HEK293 (cell line): ENCODE measurements around the gene HTATIP2.
A peak's percentile ranks its signal among the peaks of the same experiment; 100 is the strongest.

Source experiments
- HOXD13 ChIP-seq: sonication (generic); formaldehyde crosslinking; IDR thresholded peaks from 2 replicates; pipeline ENCODE4 v1.8.0; 2022; ENCODE audit warnings: missing genetic modification reagents, borderline replicate concordance
- MZF1 ChIP-seq: fragments of 450-650 bp; formaldehyde crosslinking; IDR thresholded peaks from 2 replicates; pipeline ENCODE4 v1.5.1; 2017; ENCODE audit warnings: missing biosample characterization, missing genetic modification characterization, borderline replicate concordance
- OVOL3 ChIP-seq: fragments of 450-650 bp; formaldehyde crosslinking; IDR thresholded peaks from 2 replicates; pipeline ENCODE4 v1.5.1; 2016; ENCODE audit warnings: missing biosample characterization, missing genetic modification characterization
- REST ChIP-seq: fragments of 450-650 bp; formaldehyde crosslinking; IDR thresholded peaks from 2 replicates; pipeline ENCODE4 v1.5.1; 2016; ENCODE audit warnings: missing biosample characterization, missing genetic modification characterization
- SCRT2 ChIP-seq: fragments of 450-650 bp; formaldehyde crosslinking; IDR thresholded peaks from 2 replicates; pipeline ENCODE4 v1.5.1; 2016; ENCODE audit warnings: missing biosample characterization, missing genetic modification characterization
- SP3 ChIP-seq: fragments of 450-650 bp; formaldehyde crosslinking; IDR thresholded peaks from 2 replicates; pipeline ENCODE4 v1.5.1; 2016; ENCODE audit warnings: missing biosample characterization, missing genetic modification characterization
- TRIM28 ChIP-seq: IDR thresholded peaks from 2 replicates; pipeline ENCODE4 v1.6.1; 2011; ENCODE audit warnings: low read length, control low read depth, borderline replicate concordance
- ZBTB1 ChIP-seq: fragments of 450-650 bp; formaldehyde crosslinking; IDR thresholded peaks from 2 replicates; pipeline ENCODE4 v1.5.1; 2016; ENCODE audit warnings: missing biosample characterization, missing genetic modification characterization
- ZBTB20 ChIP-seq: fragments of 450-650 bp; formaldehyde crosslinking; IDR thresholded peaks from 2 replicates; pipeline ENCODE4 v1.5.1; 2016; ENCODE audit warnings: missing biosample characterization, missing genetic modification characterization
- ZBTB21 ChIP-seq: fragments of 450-650 bp; formaldehyde crosslinking; IDR thresholded peaks from 2 replicates; pipeline ENCODE4 v1.5.1; 2017; ENCODE audit warnings: missing biosample characterization, missing genetic modification characterization
- ZBTB8A ChIP-seq: fragments of 450-650 bp; formaldehyde crosslinking; IDR thresholded peaks from 2 replicates; pipeline ENCODE4 v1.5.1; 2016; ENCODE audit warnings: missing biosample characterization, missing genetic modification characterization
- ZFP69B ChIP-seq: fragments of 450-650 bp; formaldehyde crosslinking; IDR thresholded peaks from 2 replicates; pipeline ENCODE4 v1.5.1; 2016; ENCODE audit warnings: missing biosample characterization, missing genetic modification characterization
- ZNF37A ChIP-seq: fragments of 450-650 bp; IDR thresholded peaks from 2 replicates; pipeline ENCODE4 v1.5.1; 2018; ENCODE audit warnings: missing biosample characterization, missing genetic modification characterization
- ZNF391 ChIP-seq: fragments of 450-650 bp; formaldehyde crosslinking; IDR thresholded peaks from 2 replicates; pipeline ENCODE4 v1.5.1; 2016; ENCODE audit warnings: low read depth, missing biosample characterization, missing genetic modification characterization, borderline replicate concordance
- ZNF518A ChIP-seq: fragments of 450-650 bp; formaldehyde crosslinking; conservative IDR thresholded peaks from 2 replicates; pipeline ENCODE4 v1.5.1; 2016; ENCODE audit warnings: low read depth, missing biosample characterization, missing genetic modification characterization
- ZNF707 ChIP-seq: fragments of 450-650 bp; formaldehyde crosslinking; IDR thresholded peaks from 2 replicates; pipeline ENCODE4 v1.5.1; 2016; ENCODE audit warnings: missing biosample characterization, missing genetic modification characterization
- ZNF792 ChIP-seq: fragments of 450-650 bp; formaldehyde crosslinking; IDR thresholded peaks from 2 replicates; pipeline ENCODE4 v1.5.1; 2016; ENCODE audit warnings: missing biosample characterization, missing genetic modification characterization
- ZXDB ChIP-seq: fragments of 450-650 bp; formaldehyde crosslinking; IDR thresholded peaks from 2 replicates; pipeline ENCODE4 v1.5.1; 2016; ENCODE audit warnings: missing biosample characterization, missing genetic modification characterization
- TF ChIP-seq, protein P1 (sequence below): fragments of 450-650 bp; formaldehyde crosslinking; IDR thresholded peaks from 2 replicates; pipeline ENCODE4 v1.5.1; 2016; ENCODE audit warnings: missing biosample characterization, missing genetic modification characterization
- TF ChIP-seq, protein P2 (sequence below): fragments of 450-650 bp; formaldehyde crosslinking; IDR thresholded peaks from 2 replicates; pipeline ENCODE4 v1.5.1; 2016; ENCODE audit warnings: missing biosample characterization, missing genetic modification characterization
- TF ChIP-seq, protein P3 (sequence below): fragments of 450-650 bp; formaldehyde crosslinking; IDR thresholded peaks from 2 replicates; pipeline ENCODE4 v1.5.1; 2016; ENCODE audit warnings: missing biosample characterization, missing genetic modification characterization
- TF ChIP-seq, protein P4 (sequence below): fragments of 450-650 bp; formaldehyde crosslinking; IDR thresholded peaks from 2 replicates; pipeline ENCODE4 v1.5.1; 2016; ENCODE audit warnings: missing biosample characterization, missing genetic modification characterization

The HTATIP2 gene

GRCh38 chr11:20387261-20388095 lies 24.0 kb downstream of the HTATIP2 start, which contains the start of gene PRMT3 (continued):
- TF ChIP-seq REST (peak; percentile 38; the same call in 1 of the 2 replicates), ZNF37A (tag by site-specific recombination) (no peak), MZF1 (no peak), ZFP69B (tag by site-specific recombination) (peak; percentile 43; the same call in 1 of the 2 replicates), OVOL3 (tag by site-specific recombination) (no peak), SP3 (peak; percentile 85), ZNF707 (no peak), ZXDB (tag by site-specific recombination) (peak; percentile 84; the same call in 1 of the 2 replicates), SCRT2 (tag by site-specific recombination) (peak; percentile 76; the same call in 1 of the 2 replicates), TRIM28 (0 out of 2 replicates have a peak, but pooled peaks have one; percentile 56), ZNF792 (tag by site-specific recombination) (0 out of 2 replicates have a peak, but pooled peaks have one; percentile 54), ZNF518A (tag by site-specific recombination) (peak; percentile 39; the same call in 1 of the 2 replicates), ZBTB1 (tag by site-specific recombination) (0 out of 2 replicates have a peak, but pooled peaks have one; percentile 42), ZBTB8A (tag by site-specific recombination) (peak; percentile 52), ZBTB20 (tag by site-specific recombination) (peak; percentile 81; the same call in 1 of the 2 replicates), HOXD13 (0 out of 2 replicates have a peak, but pooled peaks have one; percentile 5), ZNF391 (tag by site-specific recombination) (0 out of 2 replicates have a peak, but pooled peaks have one; percentile 55), ZBTB21 (tag by site-specific recombination) (peak; percentile 68)
- TF ChIP-seq, protein P1, sequence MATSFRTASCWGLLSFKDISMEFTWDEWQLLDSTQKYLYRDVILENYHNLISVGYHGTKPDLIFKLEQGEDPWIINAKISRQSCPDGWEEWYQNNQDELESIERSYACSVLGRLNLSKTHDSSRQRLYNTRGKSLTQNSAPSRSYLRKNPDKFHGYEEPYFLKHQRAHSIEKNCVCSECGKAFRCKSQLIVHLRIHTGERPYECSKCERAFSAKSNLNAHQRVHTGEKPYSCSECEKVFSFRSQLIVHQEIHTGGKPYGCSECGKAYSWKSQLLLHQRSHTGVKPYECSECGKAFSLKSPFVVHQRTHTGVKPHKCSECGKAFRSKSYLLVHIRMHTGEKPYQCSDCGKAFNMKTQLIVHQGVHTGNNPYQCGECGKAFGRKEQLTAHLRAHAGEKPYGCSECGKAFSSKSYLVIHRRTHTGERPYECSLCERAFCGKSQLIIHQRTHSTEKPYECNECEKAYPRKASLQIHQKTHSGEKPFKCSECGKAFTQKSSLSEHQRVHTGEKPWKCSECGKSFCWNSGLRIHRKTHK (tag by site-specific recombination): no peak
- TF ChIP-seq, protein P2, sequence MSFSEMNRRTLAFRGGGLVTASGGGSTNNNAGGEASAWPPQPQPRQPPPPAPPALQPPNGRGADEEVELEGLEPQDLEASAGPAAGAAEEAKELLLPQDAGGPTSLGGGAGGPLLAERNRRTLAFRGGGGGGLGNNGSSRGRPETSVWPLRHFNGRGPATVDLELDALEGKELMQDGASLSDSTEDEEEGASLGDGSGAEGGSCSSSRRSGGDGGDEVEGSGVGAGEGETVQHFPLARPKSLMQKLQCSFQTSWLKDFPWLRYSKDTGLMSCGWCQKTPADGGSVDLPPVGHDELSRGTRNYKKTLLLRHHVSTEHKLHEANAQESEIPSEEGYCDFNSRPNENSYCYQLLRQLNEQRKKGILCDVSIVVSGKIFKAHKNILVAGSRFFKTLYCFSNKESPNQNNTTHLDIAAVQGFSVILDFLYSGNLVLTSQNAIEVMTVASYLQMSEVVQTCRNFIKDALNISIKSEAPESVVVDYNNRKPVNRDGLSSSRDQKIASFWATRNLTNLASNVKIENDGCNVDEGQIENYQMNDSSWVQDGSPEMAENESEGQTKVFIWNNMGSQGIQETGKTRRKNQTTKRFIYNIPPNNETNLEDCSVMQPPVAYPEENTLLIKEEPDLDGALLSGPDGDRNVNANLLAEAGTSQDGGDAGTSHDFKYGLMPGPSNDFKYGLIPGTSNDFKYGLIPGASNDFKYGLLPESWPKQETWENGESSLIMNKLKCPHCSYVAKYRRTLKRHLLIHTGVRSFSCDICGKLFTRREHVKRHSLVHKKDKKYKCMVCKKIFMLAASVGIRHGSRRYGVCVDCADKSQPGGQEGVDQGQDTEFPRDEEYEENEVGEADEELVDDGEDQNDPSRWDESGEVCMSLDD (tag by site-specific recombination): peak; percentile 93
- TF ChIP-seq, protein P3, sequence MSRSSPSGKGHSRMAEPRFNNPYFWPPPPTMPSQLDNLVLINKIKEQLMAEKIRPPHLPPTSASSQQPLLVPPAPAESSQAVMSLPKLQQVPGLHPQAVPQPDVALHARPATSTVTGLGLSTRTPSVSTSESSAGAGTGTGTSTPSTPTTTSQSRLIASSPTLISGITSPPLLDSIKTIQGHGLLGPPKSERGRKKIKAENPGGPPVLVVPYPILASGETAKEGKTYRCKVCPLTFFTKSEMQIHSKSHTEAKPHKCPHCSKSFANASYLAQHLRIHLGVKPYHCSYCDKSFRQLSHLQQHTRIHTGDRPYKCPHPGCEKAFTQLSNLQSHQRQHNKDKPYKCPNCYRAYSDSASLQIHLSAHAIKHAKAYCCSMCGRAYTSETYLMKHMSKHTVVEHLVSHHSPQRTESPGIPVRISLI (tag by site-specific recombination): peak; percentile 90
- TF ChIP-seq, protein P4, sequence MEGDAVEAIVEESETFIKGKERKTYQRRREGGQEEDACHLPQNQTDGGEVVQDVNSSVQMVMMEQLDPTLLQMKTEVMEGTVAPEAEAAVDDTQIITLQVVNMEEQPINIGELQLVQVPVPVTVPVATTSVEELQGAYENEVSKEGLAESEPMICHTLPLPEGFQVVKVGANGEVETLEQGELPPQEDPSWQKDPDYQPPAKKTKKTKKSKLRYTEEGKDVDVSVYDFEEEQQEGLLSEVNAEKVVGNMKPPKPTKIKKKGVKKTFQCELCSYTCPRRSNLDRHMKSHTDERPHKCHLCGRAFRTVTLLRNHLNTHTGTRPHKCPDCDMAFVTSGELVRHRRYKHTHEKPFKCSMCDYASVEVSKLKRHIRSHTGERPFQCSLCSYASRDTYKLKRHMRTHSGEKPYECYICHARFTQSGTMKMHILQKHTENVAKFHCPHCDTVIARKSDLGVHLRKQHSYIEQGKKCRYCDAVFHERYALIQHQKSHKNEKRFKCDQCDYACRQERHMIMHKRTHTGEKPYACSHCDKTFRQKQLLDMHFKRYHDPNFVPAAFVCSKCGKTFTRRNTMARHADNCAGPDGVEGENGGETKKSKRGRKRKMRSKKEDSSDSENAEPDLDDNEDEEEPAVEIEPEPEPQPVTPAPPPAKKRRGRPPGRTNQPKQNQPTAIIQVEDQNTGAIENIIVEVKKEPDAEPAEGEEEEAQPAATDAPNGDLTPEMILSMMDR (tag by site-specific recombination): peak; percentile 97
